Ascending aorta (tissue), 2 donors: ENCODE results near the gene GDNF. TPM values are rescaled to one million over a fixed set of nuclear protein-coding genes. Genes with fewer than 3 reads are reported as not detected.

Experiments
- DNase-seq, 2 donors: peaks; one replicate each; pipeline ENCODE4 v3.0.0-alpha.2; 2019; ENCODE audit warnings: low spot score in 2 of 2
- H3K27ac ChIP-seq, 2 donors: fragments of 200-600 bp; sonication (generic); one replicate each; pipeline ENCODE4 v1.5.1; 2016 to 2017; ENCODE audit warnings: mild to moderate bottlenecking in 1 of 2
- H3K27me3 ChIP-seq: fragments of 200-600 bp; sonication (generic); one replicate; pipeline ENCODE4 v1.5.1; 2017
- H3K36me3 ChIP-seq, 2 donors: fragments of 200-600 bp; sonication (generic); one replicate each; pipeline ENCODE4 v1.5.1; 2016
- H3K4me1 ChIP-seq, 2 donors: fragments of 200-600 bp; sonication (generic); one replicate each; pipeline ENCODE4 v1.5.1; 2016 to 2017; ENCODE audit warnings: mild to moderate bottlenecking in 1 of 2
- H3K4me3 ChIP-seq, 2 donors: fragments of 200-600 bp; sonication (generic); one replicate each; pipeline ENCODE4 v1.5.1; 2016 to 2017; ENCODE audit warnings: mild to moderate bottlenecking in 1 of 2
- H3K9me3 ChIP-seq, 2 donors: fragments of 200-600 bp; sonication (generic); one replicate each; pipeline ENCODE4 v1.5.1; 2016
- CTCF ChIP-seq, 3 experiments: fragments of 200-600 bp in 2 of 3; fragments of 450-650 bp in 1 of 3; sonication (generic) in 2 of 3; IDR thresholded peaks; one replicate each; pipeline ENCODE4 v1.5.1; 2016 to 2019; ENCODE audit warnings: antibody characterized with exemption in 3 of 3, mild to moderate bottlenecking in 1 of 3, moderate library complexity in 1 of 3
- intact Hi-C: fragments of 100-400 bp; cut with DNase I; formaldehyde crosslinking; loops from one replicate; pipeline ENCODE4 v1.15.1; 2023
- total RNA-seq: library from RNA; depleted of rRNA; stranded (reverse); fragments of >200 nt; gene quantifications from one replicate; pipeline ENCODE4 v1.1.0, GENCODE V29; 2016

Gene GDNF
- total RNA-seq, 1 donor from 2014 or later, result not detected

- no peaks in the 10 kb centered on the region for H3K9me3 ChIP-seq
- TF ChIP-seq CTCF (IDR thresholded peaks at IDR 0.05), result no peak
- no peak overlapping the region for H3K4me3 ChIP-seq
- intact Hi-C loops, result no loop called here
- peaks cover 5% of the 10 kb centered on the region for H3K27me3 ChIP-seq
- H3K36me3 ChIP-seq, result no peaks in the 10 kb centered on the region
- no peak overlapping the region for H3K27ac ChIP-seq
- DNase-seq, result no peak
- peaks cover 0 to 5% of the 10 kb centered on the region in 2 donors for H3K4me1 ChIP-seq
Observed at GRCh38 chr5:37830348-37830747, 9.5 kb downstream of the GDNF start.

GRCh38 chr5:37825334-37825915 lies 14.4 kb downstream of the GDNF start:
- intact Hi-C loops, result no loop called here
- DNase-seq, result no peak
- H3K9me3 ChIP-seq, result no peaks in the 10 kb centered on the region
- H3K4me3 ChIP-seq, result no peak overlapping the region
- H3K27ac ChIP-seq, result no peak overlapping the region
- H3K4me1 ChIP-seq, result no peaks in the 10 kb centered on the region
- no peaks in the 10 kb centered on the region for H3K27me3 ChIP-seq
- TF ChIP-seq CTCF (IDR thresholded peaks at IDR 0.05), result no peak
- H3K36me3 ChIP-seq, result no peaks in the 10 kb centered on the region

GRCh38 chr5:37823433-37824152 lies 16.2 kb downstream of the GDNF start:
- Histone ChIP-seq H3K36me3 (no peaks in the 10 kb centered on the region), H3K4me1 (no peaks in the 10 kb centered on the region), H3K27me3 (no peaks in the 10 kb centered on the region), H3K4me3 (no peak overlapping the region), H3K27ac (no peak overlapping the region), H3K9me3 (no peaks in the 10 kb centered on the region)
- no peak for DNase-seq
- TF ChIP-seq CTCF (IDR thresholded peaks at IDR 0.05), result no peak
- intact Hi-C loops, result no loop called here

GRCh38 chr5:37816883-37817282 lies 23.0 kb downstream of the GDNF start:
- Histone ChIP-seq H3K27ac (no peak overlapping the region), H3K4me3 (no peak overlapping the region)
- no peak for DNase-seq

DNA sequence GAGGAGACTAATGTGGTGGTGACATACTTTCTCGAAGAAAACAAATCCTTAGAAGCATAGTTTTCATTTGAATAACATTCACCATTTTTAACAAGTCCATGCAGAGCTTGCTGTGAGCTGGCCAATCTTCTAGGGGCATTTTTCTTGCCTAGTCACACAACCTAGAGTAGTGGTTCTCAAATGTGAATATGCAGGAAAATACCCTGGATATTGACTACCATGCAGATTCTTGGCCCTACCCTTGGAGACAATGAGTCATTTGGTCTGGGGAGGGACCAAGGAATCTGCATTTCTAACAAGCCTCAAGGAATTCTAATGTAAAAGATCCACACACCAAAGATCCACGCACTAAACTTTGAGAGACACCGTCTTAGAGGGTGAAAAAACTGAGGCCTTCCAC lies 23.5 kb downstream of the GDNF start:
- no peak for DNase-seq
- Histone ChIP-seq H3K4me1 (no peaks in the 10 kb centered on the region), H3K36me3 (no peaks in the 10 kb centered on the region), H3K27me3 (no peaks in the 10 kb centered on the region), H3K4me3 (no peak overlapping the region), H3K27ac (no peak overlapping the region), H3K9me3 (no peaks in the 10 kb centered on the region)
- intact Hi-C loops, result no loop called here
- no peak for TF ChIP-seq CTCF (IDR thresholded peaks at IDR 0.05)

More at GRCh38 chr5:37816883-37817282, 23.0 kb downstream of the GDNF start:
- intact Hi-C loops, result no loop called here
- H3K36me3 ChIP-seq, result no peaks in the 10 kb centered on the region
- no peak for TF ChIP-seq CTCF (IDR thresholded peaks at IDR 0.05)
- H3K27me3 ChIP-seq, result no peaks in the 10 kb centered on the region
- no peaks in the 10 kb centered on the region for H3K4me1 ChIP-seq
- H3K9me3 ChIP-seq, result no peaks in the 10 kb centered on the region
